Parietal lobe (tissue), 2 donors: ENCODE data around the gene ATP2B1. TPM values are rescaled to one million over a fixed set of nuclear protein-coding genes. Genes with fewer than 3 reads are reported as not detected.

ENCODE experiments used
- small RNA-seq: library from RNA; depleted of rRNA; stranded (forward); fragments of <200 nt; gene quantifications from one replicate; pipeline ENCODE3, GENCODE V24; 2014; ENCODE audit warnings: low replicate concordance
- total RNA-seq: library from RNA; depleted of rRNA; stranded (reverse); fragments of >200 nt; gene quantifications from one replicate; pipeline ENCODE4 v1.2.3, GENCODE V29; 2014

ATP2B1 gene
- 299 TPM for total RNA-seq

GRCh38 chr12:89708565-89709156 is at the start of gene ATP2B1:
Gene ATP2B1 (minus strand): TSS chr12:89708838. CDS start chr12:89655886, 52,952 bp downstream.

Small RNA genes within 50 kb of the gene (small RNA-seq; reads per million reads assigned to genes)
- gene AC025034.2 (not detected), gene RNA5SP365 (not detected), gene RNU6-148P (not detected)

Other genes with a start within 250 kb of the ATP2B1 start
- gene GALNT4, start 184.0 kb downstream of the ATP2B1 start, total RNA-seq = 4.1 TPM
- gene POC1B, start 182.8 kb downstream of the ATP2B1 start, total RNA-seq = 54.8 TPM